Nucleus accumbens (tissue), 56 donors: Measurements from ENCODE around the gene CDH23.

Source experiments
- DNase-seq, 56 donors: peaks; one replicate each; lab custom pipeline; 2025; lab: John Stamatoyannopoulos, UW

CDH23 gene

GRCh38 chr10:71625445-71626175 is 228.9 kb downstream of the CDH23 start:
- no peak for DNase-seq

- DNase-seq: peak in 1 of 56 donors; percentile 15
Observed at GRCh38 chr10:71627230-71627939, 230.7 kb downstream of the CDH23 start.

GRCh38 chr10:71627956-71628355 is 231.2 kb downstream of the CDH23 start:
- DNase-seq: no peak

GRCh38 chr10:71629131-71629530 is 232.4 kb downstream of the CDH23 start:
- no peak for DNase-seq

GRCh38 chr10:71630168-71630567 is 233.4 kb downstream of the CDH23 start:
- no peak for DNase-seq

GRCh38 chr10:71631007-71631861 is 234.5 kb downstream of the CDH23 start:
- DNase-seq: no peak

GRCh38 chr10:71632200-71632820 is 235.6 kb downstream of the CDH23 start:
- DNase-seq: no peak

GRCh38 chr10:71632896-71633600 is 236.3 kb downstream of the CDH23 start:
- DNase-seq: no peak

- no peak for DNase-seq
Observed at GRCh38 chr10:71633920-71634319, 237.2 kb downstream of the CDH23 start.

- DNase-seq: peak in 6 of 56 donors; percentile 5 to 46 (median 8)
Observed at GRCh38 chr10:71634531-71635164, 237.9 kb downstream of the CDH23 start.

- DNase-seq: no peak
Observed at GRCh38 chr10:71635251-71635866, 238.6 kb downstream of the CDH23 start.

GRCh38 chr10:71635867-71636266 is 239.1 kb downstream of the CDH23 start:
- DNase-seq: no peak

- DNase-seq: no peak
Observed at GRCh38 chr10:71636588-71636987, 239.9 kb downstream of the CDH23 start.

GRCh38 chr10:71637305-71637704 is 240.6 kb downstream of the CDH23 start:
- DNase-seq: no peak

GRCh38 chr10:71638064-71638821 is 241.5 kb downstream of the CDH23 start:
- DNase-seq: no peak

- DNase-seq: no peak
Observed at GRCh38 chr10:71638822-71639719, 242.4 kb downstream of the CDH23 start.

- no peak for DNase-seq
Observed at GRCh38 chr10:71640607-71641006, 243.9 kb downstream of the CDH23 start.
